Measurements from ENCODE around the gene POU2AF1. TPM values are rescaled to one million over a fixed set of nuclear protein-coding genes. Genes with fewer than 3 reads are reported as not detected.

The POU2AF1 gene
- total RNA-seq, 1 donor from 2014 or later: 0.62 TPM

GRCh38 chr11:111392552-111392951, 13.5 kb upstream of the POU2AF1 start:
- no peak for ATAC-seq
- intact Hi-C loops (cut with micrococcal nuclease): no loop called here

GRCh38 chr11:111391328-111392124, 12.5 kb upstream of the POU2AF1 start:
- intact Hi-C loops (cut with micrococcal nuclease): no loop called here
- DNase-seq: no peak
- ATAC-seq: no peak

More at GRCh38 chr11:111392552-111392951, 13.5 kb upstream of the POU2AF1 start:
- no peak for DNase-seq

- ATAC-seq (no peak), DNase-seq (no peak)
- intact Hi-C loops (cut with micrococcal nuclease): no loop called here
Observed at GRCh38 chr11:111388842-111389241, 9.8 kb upstream of the POU2AF1 start.

- DNase-seq (no peak), ATAC-seq (no peak)
- intact Hi-C loops (cut with micrococcal nuclease): no loop called here
Observed at GRCh38 chr11:111388420-111388819, 9.3 kb upstream of the POU2AF1 start.

GRCh38 chr11:111387363-111387762, 8.3 kb upstream of the POU2AF1 start:
- DNase-seq (no peak), ATAC-seq (no peak)
- intact Hi-C loops (cut with micrococcal nuclease): no loop called here

GRCh38 chr11:111386611-111387150, 7.6 kb upstream of the POU2AF1 start:
- intact Hi-C loops (cut with micrococcal nuclease): no loop called here
- ATAC-seq (no peak), DNase-seq (no peak)

- ATAC-seq: no peak
- intact Hi-C loops (cut with micrococcal nuclease): no loop called here
Observed at GRCh38 chr11:111384494-111384893, 5.4 kb upstream of the POU2AF1 start.

GRCh38 chr11:111382451-111382850, 3.4 kb upstream of the POU2AF1 start:
- DNase-seq (no peak), ATAC-seq (no peak)
- intact Hi-C loops (cut with micrococcal nuclease): no loop called here

More at GRCh38 chr11:111384494-111384893, 5.4 kb upstream of the POU2AF1 start:
- no peak for DNase-seq

- DNase-seq: no peak
- ATAC-seq: no peak
- intact Hi-C loops (cut with micrococcal nuclease): no loop called here
Observed at GRCh38 chr11:111379602-111380136, 594 bp upstream of the POU2AF1 start.

GRCh38 chr11:111378185-111378860, 752 bp downstream of the POU2AF1 start:
- intact Hi-C loops (cut with micrococcal nuclease): no loop called here
- DNase-seq (no peak), ATAC-seq (peak; percentile 60)

GRCh38 chr11:111376181-111376871, 2.7 kb downstream of the POU2AF1 start:
- no peak for DNase-seq
- intact Hi-C loops (cut with micrococcal nuclease): no loop called here
- no peak for ATAC-seq

GRCh38 chr11:111373590-111373989, 5.5 kb downstream of the POU2AF1 start:
- intact Hi-C loops (cut with micrococcal nuclease): no loop called here
- no peak for DNase-seq
- ATAC-seq: no peak

GRCh38 chr11:111372538-111372937, 6.5 kb downstream of the POU2AF1 start:
- intact Hi-C loops (cut with micrococcal nuclease): no loop called here
- DNase-seq (no peak), ATAC-seq (no peak)

- ATAC-seq: no peak
- intact Hi-C loops (cut with micrococcal nuclease): no loop called here
- no peak for DNase-seq
Observed at GRCh38 chr11:111370902-111371578, 8.0 kb downstream of the POU2AF1 start.

- intact Hi-C loops (cut with micrococcal nuclease): no loop called here
- no peak for DNase-seq
Observed at GRCh38 chr11:111370270-111370901, 8.7 kb downstream of the POU2AF1 start.

GRCh38 chr11:111368285-111368560, 10.9 kb downstream of the POU2AF1 start:
- DNase-seq (no peak), ATAC-seq (no peak)
- intact Hi-C loops (cut with micrococcal nuclease): no loop called here

More at GRCh38 chr11:111370270-111370901, 8.7 kb downstream of the POU2AF1 start:
- ATAC-seq: no peak

GRCh38 chr11:111367411-111368284, 11.4 kb downstream of the POU2AF1 start:
- ATAC-seq: no peak
- no peak for DNase-seq
- intact Hi-C loops (cut with micrococcal nuclease): no loop called here

Data from left ventricle myocardium superior (tissue), 1 donor.